Activated naive CD8-positive, alpha-beta T cell treated with anti-CD3 and anti-CD28 coated beads for 36 hours (primary cell): ENCODE measurements around the gene DALRD3. TPM values are rescaled to one million over a fixed set of nuclear protein-coding genes. Genes with fewer than 3 reads are reported as not detected.
"Not testable (repeated sequence)": the region's sequence is repeated elsewhere in the genome, so short reads cannot be mapped to it uniquely, and the experiment has no call there.

Experiments
- DNase-seq: peaks from one replicate; pipeline ENCODE4 v3.0.0; 2021
- H3K27ac Mint-ChIP-seq: one replicate; pipeline ENCODE4 v1.8.0; 2022; ENCODE audit warnings: mild to moderate bottlenecking, moderate library complexity, mixed read lengths
- H3K27me3 Mint-ChIP-seq: one replicate; pipeline ENCODE4 v1.8.0; 2022; ENCODE audit warnings: mild to moderate bottlenecking, mixed read lengths
- H3K36me3 Mint-ChIP-seq: one replicate; pipeline ENCODE4 v1.8.0; 2021; ENCODE audit warnings: mild to moderate bottlenecking, mixed read lengths
- H3K4me1 Mint-ChIP-seq: one replicate; pipeline ENCODE4 v1.8.0; 2021; ENCODE audit warnings: mixed read lengths
- H3K4me3 Mint-ChIP-seq: one replicate; pipeline ENCODE4 v1.8.0; 2022; ENCODE audit warnings: mild to moderate bottlenecking, moderate library complexity, mixed read lengths
- H3K9me3 Mint-ChIP-seq: one replicate; pipeline ENCODE4 v1.8.0; 2022; ENCODE audit warnings: mixed read lengths
- total RNA-seq, 2 experiments: library from RNA; stranded (reverse); gene quantifications; one replicate each; pipeline ENCODE4 v1.2.3, GENCODE V29; 2021

Gene DALRD3
- total RNA-seq, 2 experiments from 2014 or later, result 22.3 to 24.7 TPM

DNA sequence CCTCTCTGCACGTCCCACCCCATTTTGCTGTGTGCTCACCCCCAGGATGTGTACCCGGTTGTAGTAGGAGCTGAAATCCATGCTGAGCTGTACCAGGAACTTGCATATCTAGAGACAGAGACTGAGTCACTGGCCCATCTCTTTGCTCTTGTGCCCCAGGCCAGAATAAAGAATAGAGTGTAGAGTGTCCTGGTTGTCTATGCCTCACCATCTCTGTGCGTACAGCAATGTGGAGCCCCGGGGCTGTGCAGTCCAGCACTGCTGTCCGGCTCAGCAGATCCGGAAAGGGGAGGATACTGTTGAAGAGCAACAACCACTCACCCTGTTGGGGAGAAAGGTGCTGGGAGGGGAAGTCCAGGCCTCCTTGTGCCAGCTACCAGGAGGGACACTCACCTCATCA, 2.6 kb downstream of the DALRD3 start:
- DNase-seq, result no peak
- Mint-ChIP-seq H3K27me3 (no peaks in the 10 kb centered on the region), H3K4me1 (peaks cover 22% of the 10 kb centered on the region), H3K4me3 (no peak overlapping the region), H3K27ac (no peak overlapping the region), H3K9me3 (no peaks in the 10 kb centered on the region), H3K36me3 (peaks cover 7% of the 10 kb centered on the region)

DNA sequence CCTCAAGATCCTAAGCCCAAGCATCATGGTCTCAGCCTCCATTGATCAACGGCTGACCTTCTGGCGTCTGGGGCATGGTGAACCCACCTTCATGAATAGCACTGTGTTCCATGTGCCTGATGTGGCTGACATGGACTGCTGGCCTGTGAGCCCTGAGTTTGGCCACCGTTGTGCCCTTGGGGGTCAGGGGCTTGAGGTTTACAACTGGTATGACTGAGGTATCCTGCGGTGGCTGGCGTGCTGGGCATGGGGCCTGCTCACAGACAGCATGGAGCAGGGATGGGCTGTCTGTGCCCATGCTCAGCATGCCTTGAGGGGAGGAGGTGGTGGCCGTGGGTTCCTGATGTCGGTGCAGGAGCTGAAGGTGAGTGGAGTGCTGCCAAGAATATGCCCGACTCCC, 3.3 kb downstream of the DALRD3 start:
- Mint-ChIP-seq H3K4me3 (no peak overlapping the region), H3K27me3 (no peaks in the 10 kb centered on the region), H3K27ac (no peak overlapping the region), H3K9me3 (no peaks in the 10 kb centered on the region), H3K4me1 (peaks cover 21% of the 10 kb centered on the region), H3K36me3 (peaks cover 7% of the 10 kb centered on the region)
- no peak for DNase-seq

DNA sequence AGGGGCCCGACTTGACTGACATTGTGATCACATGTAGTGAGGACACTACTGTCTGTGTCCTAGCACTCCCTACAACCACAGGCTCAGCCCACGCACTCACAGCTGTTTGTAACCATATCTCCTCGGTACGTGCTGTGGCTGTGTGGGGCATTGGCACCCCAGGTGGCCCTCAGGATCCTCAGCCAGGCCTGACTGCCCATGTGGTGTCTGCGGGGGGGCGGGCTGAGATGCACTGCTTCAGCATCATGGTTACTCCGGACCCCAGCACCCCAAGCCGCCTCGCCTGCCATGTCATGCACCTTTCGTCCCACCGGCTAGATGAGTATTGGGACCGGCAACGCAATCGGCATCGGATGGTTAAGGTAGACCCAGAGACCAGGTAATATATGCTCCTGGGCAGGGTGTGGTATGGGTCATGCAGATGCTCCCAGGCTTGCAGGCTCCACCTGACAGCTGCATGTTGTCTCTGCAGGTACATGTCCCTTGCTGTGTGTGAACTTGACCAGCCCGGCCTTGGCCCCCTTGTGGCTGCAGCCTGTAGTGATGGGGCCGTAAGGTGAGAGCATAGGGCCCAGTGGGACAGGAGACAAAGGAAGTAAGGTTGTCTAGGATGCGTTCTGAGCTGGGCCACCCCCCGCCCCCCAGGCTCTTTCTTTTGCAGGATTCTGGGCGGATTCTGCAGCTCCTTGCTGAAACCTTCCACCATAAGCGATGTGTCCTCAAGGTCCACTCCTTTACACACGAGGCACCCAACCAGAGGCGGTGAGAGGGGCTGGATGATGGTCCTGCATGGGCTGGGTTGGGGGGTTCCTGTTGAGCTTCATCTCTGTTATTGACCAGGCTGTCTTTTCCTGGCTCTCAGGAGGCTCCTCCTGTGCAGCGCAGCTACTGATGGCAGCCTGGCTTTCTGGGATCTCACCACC, 4.4 kb downstream of the DALRD3 start:
- Mint-ChIP-seq H3K9me3 (no peaks in the 10 kb centered on the region), H3K36me3 (peaks cover 12% of the 10 kb centered on the region), H3K27ac (peak overlapping the region; percentile 29), H3K27me3 (no peaks in the 10 kb centered on the region), H3K4me1 (peaks cover 18% of the 10 kb centered on the region), H3K4me3 (no peak overlapping the region)
- peak; percentile 62 for DNase-seq

DNA sequence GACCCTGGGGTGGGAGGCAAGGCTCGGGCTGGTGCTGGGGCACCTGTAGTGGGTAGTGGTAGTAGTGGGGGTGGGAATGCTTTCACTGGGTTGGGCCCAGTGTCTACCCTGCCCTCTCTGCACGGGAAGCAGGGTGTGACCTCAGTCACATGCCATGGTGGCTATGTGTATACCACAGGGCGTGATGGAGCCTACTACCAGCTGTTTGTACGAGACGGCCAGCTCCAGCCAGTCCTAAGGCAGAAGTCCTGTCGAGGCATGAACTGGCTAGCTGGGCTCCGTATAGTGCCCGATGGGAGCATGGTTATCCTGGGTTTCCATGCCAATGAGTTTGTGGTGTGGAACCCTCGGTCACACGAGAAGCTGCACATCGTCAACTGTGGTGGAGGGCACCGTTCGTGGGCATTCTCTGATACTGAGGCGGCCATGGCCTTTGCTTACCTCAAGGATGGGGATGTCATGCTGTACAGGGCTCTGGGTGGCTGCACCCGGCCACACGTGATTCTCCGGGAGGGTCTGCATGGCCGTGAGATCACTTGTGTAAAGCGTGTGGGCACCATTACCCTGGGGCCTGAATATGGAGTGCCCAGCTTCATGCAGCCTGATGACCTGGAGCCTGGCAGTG, 5.2 kb downstream of the DALRD3 start:
- no peaks in the 10 kb centered on the region for H3K27me3 Mint-ChIP-seq
- DNase-seq, result no peak
- peaks cover 14% of the 10 kb centered on the region for H3K36me3 Mint-ChIP-seq
- H3K4me3 Mint-ChIP-seq, result no peak overlapping the region
- peak overlapping the region; percentile 29 for H3K27ac Mint-ChIP-seq
- peaks cover 19% of the 10 kb centered on the region for H3K4me1 Mint-ChIP-seq
- no peaks in the 10 kb centered on the region for H3K9me3 Mint-ChIP-seq

DNA sequence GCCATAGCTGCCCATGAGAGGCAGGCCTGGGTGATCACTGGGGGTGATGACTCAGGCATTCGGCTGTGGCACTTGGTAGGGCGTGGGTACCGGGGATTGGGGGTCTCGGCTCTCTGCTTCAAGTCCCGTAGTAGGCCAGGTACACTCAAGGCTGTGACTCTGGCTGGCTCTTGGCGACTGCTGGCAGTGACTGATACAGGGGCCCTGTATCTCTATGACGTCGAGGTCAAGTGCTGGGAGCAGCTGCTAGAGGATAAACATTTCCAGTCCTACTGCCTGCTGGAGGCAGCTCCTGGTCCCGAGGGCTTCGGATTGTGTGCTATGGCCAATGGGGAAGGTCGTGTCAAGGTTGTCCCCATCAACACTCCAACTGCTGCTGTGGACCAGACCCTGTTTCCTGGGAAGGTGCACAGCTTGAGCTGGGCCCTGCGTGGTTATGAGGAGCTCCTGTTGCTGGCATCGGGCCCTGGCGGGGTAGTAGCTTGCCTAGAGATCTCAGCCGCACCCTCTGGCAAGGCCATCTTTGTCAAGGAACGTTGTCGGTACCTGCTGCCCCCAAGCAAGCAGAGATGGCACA, 5.9 kb downstream of the DALRD3 start:
- Mint-ChIP-seq H3K9me3 (no peaks in the 10 kb centered on the region), H3K36me3 (peaks cover 18% of the 10 kb centered on the region), H3K4me3 (no peak overlapping the region)

DNA sequence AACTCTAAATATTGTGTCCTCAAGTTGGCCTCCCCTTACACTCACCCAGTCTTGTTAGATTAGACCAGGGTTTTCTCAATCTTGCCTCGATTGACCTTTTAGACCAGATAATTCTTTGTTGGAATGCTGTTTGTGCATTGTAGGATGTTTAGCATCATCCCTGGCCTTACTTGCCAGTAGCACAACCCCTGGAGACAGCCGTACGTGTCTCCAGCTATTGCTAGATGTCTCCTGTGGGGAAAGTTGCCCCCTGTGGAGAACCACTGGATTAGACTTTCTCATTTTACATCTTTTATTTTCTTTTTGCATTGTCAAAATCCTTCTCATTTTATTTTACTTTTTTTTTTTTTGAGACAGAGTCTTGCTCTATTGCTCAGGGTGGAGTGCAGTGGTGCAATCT, 9.0 kb downstream of the DALRD3 start:
- Mint-ChIP-seq H3K36me3 (peaks cover 14% of the 10 kb centered on the region), H3K9me3 (no peaks in the 10 kb centered on the region), H3K4me3 (peak overlapping the region; percentile 99), H3K4me1 (peaks cover 28% of the 10 kb centered on the region), H3K27me3 (peaks cover 3% of the 10 kb centered on the region), H3K27ac (peak overlapping the region; percentile 48)
- DNase-seq, result no peak

More for the DNA sequence above, 5.9 kb downstream of the DALRD3 start:
- Mint-ChIP-seq H3K27ac (no peak overlapping the region), H3K27me3 (no peaks in the 10 kb centered on the region), H3K4me1 (peaks cover 23% of the 10 kb centered on the region)
- no peak for DNase-seq

DNA sequence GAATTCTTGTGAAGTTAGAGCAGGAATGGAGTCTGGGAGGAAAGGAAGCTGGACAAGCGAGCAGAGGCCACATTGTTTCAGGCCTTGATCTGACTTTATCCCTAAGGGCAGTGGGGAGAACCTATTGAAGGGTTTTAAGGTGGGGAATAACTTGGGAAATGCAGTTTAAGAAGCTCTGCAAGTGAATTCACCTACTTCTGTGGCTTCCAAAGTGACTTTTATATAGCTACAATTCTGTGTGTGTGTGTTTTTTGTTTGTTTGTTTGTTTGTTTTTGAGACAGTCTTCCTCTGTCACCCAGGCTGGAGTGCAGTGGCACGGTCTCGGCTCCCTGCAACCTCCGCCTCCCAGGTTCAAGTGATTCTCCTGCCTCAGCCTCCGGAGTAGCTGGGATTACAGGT, 9.8 kb downstream of the DALRD3 start:
- peak overlapping the region; percentile 99 for H3K4me3 Mint-ChIP-seq
- not testable (repeated sequence) for H3K9me3 Mint-ChIP-seq, H3K27me3 Mint-ChIP-seq, DNase-seq
- peaks cover 14% of the 10 kb centered on the region for H3K36me3 Mint-ChIP-seq
- H3K4me1 Mint-ChIP-seq, result peaks cover 28% of the 10 kb centered on the region
- H3K27ac Mint-ChIP-seq, result peak overlapping the region; percentile 100

DNA sequence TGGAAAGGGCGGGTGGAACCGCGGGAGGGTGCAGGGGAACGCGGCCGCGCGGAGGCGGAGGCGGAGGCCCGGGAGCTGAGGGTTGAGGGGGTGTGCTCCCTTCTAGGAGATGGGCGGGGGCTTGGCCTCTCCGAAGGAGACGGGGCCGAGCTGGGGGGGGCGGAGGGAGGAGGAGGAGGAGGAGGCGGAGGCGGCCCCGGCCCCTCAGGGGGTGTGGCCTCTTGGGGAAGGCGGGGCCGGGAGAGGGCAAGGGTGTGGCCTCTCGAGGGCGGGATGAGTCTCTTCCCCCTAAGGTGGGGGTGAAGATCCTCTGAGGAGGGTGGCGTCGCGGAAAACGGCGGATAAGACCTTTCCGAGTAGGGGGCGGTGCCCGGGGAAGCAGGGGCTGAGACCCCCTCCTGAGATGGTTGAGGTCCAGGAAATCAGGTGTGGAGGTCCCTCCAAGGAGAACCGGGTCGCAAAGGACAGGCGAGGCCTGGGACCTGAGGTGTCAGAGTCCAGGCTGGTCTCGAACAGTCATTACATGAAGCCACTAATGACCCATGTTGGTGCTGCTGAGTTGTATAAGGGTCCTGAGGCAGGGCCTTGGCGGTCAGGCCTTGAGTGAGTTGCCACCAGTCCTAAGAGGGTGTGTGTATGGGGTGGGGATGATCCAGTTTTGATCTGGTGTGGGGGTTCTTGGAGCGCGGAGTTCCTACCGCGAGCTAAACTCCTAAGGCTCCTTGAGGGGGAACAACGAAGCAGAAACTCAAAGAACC, 10.4 kb downstream of the DALRD3 start:
- Mint-ChIP-seq H3K36me3 (peaks cover 14% of the 10 kb centered on the region), H3K4me3 (peak overlapping the region; percentile 99), H3K4me1 (peaks cover 28% of the 10 kb centered on the region), H3K27ac (peak overlapping the region; percentile 100), H3K9me3 (no peaks in the 10 kb centered on the region), H3K27me3 (peaks cover 3% of the 10 kb centered on the region)
- peak; percentile 89 for DNase-seq

DNA sequence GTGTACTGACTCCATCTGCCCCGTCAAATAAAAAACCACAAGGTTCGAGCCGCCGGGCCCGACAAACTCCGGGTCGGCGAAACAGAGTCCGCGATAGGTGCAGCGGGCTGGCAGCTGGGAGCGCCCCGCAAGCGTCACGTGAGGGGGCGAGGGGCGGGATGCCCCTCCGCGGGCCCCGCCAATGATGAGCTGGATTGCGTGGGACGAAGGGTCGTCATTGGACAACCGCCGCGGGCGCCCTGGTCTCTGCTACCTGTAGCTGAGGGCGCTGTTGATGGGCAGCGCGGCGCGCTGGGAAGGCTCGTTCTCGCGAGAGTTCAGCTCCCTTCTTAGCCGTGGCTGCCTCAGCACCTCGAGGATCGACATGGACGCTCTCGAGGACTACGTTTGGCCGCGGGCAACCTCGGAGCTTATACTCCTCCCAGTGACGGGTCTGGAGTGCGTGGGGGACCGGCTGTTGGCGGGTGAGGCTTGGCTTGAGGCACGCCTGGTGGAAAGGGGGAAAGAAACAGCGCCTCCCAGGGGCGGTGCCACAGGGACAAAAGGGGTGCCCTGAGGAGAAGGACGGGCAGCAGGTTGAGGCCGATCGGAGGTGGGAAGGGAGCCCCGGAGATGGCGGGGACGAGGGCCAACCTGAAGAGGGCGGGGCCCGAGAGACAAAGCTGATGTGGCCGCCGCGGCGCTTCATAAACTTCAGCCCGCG, 11.2 kb downstream of the DALRD3 start, which contains the start of gene WDR6:
Gene WDR6 (plus strand): TSS at position 324 of the 703 bp plus-strand sequence. CDS start 41 bp downstream, at position 365.
- Mint-ChIP-seq H3K27ac (peak within 1 kb of the TSS; percentile 100), H3K27me3 (peaks cover 3% of the 10 kb centered on the region), H3K36me3 (peaks cover 14% of the 10 kb centered on the region)

DNA sequence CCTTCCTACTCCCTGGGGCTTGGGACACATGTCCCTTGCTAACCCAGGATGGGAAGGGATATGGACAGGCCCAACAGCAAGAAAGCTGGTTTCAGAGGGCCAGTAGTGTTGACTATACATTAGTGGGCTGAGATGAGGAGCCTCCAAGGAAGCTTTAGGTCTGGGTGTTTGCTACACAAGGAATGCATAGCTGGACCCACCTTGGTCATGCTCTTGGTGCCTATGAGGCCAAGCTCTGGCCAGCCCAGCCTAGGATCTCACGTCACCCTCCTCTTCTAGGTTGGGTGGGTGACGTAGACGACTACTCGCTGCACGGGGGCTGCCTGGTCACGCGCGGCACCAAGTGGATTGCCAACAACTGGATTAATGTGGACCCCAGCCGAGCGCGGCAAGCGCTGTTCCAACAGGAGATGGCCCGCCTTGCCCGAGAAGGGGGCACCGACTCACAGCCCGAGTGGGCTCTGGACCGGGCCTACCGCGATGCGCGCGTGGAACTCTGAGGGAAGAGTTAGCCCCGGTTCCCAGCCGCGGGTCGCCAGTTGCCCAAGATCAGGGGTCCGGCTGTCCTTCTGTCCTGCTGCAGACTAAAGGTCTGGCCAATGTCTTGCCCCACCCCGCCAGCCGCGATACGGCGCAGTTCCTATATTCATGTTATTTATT, 11.8 kb downstream of the DALRD3 start:
- Mint-ChIP-seq H3K36me3 (peaks cover 14% of the 10 kb centered on the region), H3K4me3 (peak overlapping the region; percentile 99), H3K27me3 (peaks cover 3% of the 10 kb centered on the region), H3K4me1 (peaks cover 21% of the 10 kb centered on the region), H3K9me3 (no peaks in the 10 kb centered on the region), H3K27ac (peak overlapping the region; percentile 100)
- DNase-seq, result no peak

More for the DNA sequence above, 11.2 kb downstream of the DALRD3 start, which contains the start of gene WDR6:
- H3K9me3 Mint-ChIP-seq, result no peaks in the 10 kb centered on the region
- H3K4me1 Mint-ChIP-seq, result peaks cover 26% of the 10 kb centered on the region
- H3K4me3 Mint-ChIP-seq, result peak within 1 kb of the TSS; percentile 99
- peak; percentile 99 for DNase-seq

DNA sequence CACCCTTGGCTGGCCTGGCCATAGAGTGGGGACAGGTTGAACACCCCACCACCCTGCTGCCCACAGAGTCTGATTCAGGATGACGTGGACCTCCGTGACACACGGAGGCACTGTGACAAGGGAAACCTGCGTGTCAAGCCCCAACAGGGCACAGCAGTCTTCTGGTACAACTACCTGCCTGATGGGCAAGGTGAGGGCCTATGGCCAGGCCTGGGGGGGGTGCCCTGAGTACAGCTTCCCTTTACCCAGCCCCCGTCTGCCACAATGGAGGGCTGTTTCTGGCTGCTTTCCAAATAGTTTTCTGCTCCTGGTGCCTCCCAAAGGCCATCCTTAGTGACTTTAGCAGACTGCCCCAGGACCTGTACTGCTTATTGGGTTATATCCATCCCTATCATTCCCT, 12.4 kb downstream of the DALRD3 start:
- Mint-ChIP-seq H3K4me1 (peaks cover 21% of the 10 kb centered on the region), H3K4me3 (peak overlapping the region; percentile 99), H3K9me3 (no peaks in the 10 kb centered on the region), H3K27me3 (peaks cover 3% of the 10 kb centered on the region), H3K36me3 (peaks cover 14% of the 10 kb centered on the region), H3K27ac (no peak overlapping the region)
- DNase-seq, result no peak

DNA sequence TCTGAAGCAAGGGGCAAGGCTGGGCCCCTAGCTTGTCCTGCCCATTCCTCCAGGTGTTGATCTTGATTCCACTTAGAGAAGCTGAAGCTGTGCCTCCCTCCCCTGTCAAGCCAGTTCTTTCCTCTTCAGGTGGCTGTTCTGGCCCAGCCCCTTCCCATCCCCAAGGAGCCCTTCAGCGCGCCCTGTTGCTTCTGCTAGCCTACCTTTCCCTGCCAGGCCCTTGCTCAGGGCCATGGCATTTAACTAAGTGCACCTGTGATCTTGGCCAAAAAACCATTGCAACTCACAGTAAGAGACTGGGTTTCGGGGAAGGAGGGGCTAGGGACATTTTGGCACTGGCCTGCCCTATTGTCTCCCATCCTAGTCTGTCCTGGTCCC, 13.1 kb downstream of the DALRD3 start:
- peaks cover 14% of the 10 kb centered on the region for H3K36me3 Mint-ChIP-seq
- DNase-seq, result no peak
- H3K4me1 Mint-ChIP-seq, result peaks cover 21% of the 10 kb centered on the region
- peaks cover 3% of the 10 kb centered on the region for H3K27me3 Mint-ChIP-seq
- H3K27ac Mint-ChIP-seq, result no peak overlapping the region
- no peak overlapping the region for H3K4me3 Mint-ChIP-seq
- H3K9me3 Mint-ChIP-seq, result no peaks in the 10 kb centered on the region

DNA sequence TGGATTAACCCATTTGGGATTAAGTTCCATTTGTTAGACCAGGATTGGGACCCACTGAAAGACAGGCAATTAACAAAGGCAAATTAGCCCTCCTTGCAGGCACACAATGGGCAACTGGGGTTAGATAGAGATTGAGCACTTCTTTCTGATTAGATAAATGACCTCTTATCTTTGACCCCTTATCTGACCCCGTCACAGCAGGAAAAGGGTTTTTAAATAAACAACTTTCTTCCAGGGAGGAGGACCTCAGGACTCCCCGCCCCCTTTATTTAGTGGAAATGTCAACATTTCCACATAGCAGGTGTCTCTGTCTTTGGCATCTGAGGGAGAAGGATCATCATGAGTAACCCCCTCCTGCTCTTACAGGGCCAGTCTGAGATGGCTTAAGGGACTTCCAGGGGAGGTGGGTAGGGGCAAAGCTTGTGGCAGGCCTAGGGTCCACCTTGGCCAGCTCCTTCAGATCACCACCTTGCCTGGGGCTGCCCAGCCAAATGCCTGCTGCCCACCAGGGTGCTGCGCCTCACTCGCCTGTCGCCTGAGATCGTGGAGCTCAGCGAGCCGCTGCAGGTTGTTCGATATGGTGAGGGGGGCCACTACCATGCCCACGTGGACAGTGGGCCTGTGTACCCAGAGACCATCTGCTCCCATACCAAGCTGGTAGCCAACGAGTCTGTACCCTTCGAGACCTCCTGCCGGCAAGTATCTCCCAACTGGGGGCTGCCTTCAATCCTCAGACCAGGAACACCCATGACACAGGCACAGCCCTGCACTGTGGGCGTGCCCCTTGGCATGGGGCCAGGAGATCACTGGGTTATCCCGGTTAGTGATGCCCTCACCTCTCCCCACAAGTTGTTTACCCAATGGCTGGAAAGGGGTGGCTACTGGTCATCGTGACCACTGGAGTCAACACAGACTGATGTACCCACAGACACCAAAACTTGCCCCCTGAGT, 13.8 kb downstream of the DALRD3 start:
- peaks cover 14% of the 10 kb centered on the region for H3K36me3 Mint-ChIP-seq
- H3K27ac Mint-ChIP-seq, result no peak overlapping the region
- H3K9me3 Mint-ChIP-seq, result no peaks in the 10 kb centered on the region
- DNase-seq, result no peak
- H3K4me3 Mint-ChIP-seq, result no peak overlapping the region
- H3K27me3 Mint-ChIP-seq, result peaks cover 3% of the 10 kb centered on the region
- H3K4me1 Mint-ChIP-seq, result peaks cover 19% of the 10 kb centered on the region
